Heart left ventricle (tissue), 13 donors: ENCODE data around the gene OMP.

Source experiments
- CTCF ChIP-seq, 12 donors: fragments of 200-600 bp; sonication (generic) in 4 of 12; IDR thresholded peaks; one replicate each; pipeline versions ENCODE4 v1.5.0 to v1.8.0; 2018 to 2022; ENCODE audit warnings: antibody characterized with exemption in 12 of 12, mild to moderate bottlenecking in 5 of 12
- POLR2A ChIP-seq, 2 donors: fragments of 450-650 bp; IDR thresholded peaks; one replicate each; pipeline ENCODE4 v1.6.1; 2017; ENCODE audit warnings: antibody characterized with exemption in 2 of 2, mild to moderate bottlenecking in 2 of 2, moderate library complexity in 2 of 2
- donor health status: ischemic (EF 13 %, LVEDD 7.1; RV severe dilation, severe dysfunction).
- donor health status: DM: no; HTN: yes; CAD: no.
- donor health status: DM: no; HTN: no; CAD: no.
- donor health status: ischemic (EF 25% LVEDD 6.9; RV normal size, moderate dysfunction).
- donor health status: ischemic (EF 25% LVEDD 5.7; RV mildly dilated, moderate dysfunction).
- donor health status: ischemic (EF 35%, LVEDD 5.7; RV mildly dilated, moderate dysfunction).
- donor health status: nonischemic (EF 11% LVEDD 7.7; RV severe dilation, severe dysfunction).
- donor health status: DM: yes; HTN: yes; CAD: no.
- donor health status: PGD.
- donor health status: ischemic (EF 29% LVEDD 5.4; RV normal size, mild dysfunction).
- donor health status: nonischemic (EF 23%, LVEDD 6.1; RV moderate dilation, normal function).

GRCh38 chr11:77140231-77140851 lies 37.7 kb downstream of the OMP start:
- no peak for TF ChIP-seq CTCF (IDR thresholded peaks at IDR 0.05)
- TF ChIP-seq POLR2A (IDR thresholded peaks at IDR 0.05): no peak
